GM12891 (cell line): Measurements from ENCODE around the gene STPG1.

Experiments
- DNase-seq: peaks from one replicate; pipeline ENCODE4 v3.0.0; 2011; ENCODE audit warnings: low spot score; ENCODE audit not compliant: insufficient read length
- FAIRE-seq: peaks from 2 replicates; lab custom pipeline; 2011; peaks lifted over from hg19 to GRCh38; lab: Jason Lieb, UNC
- PAX5 ChIP-seq: IDR thresholded peaks from 2 replicates; pipeline ENCODE4 v1.6.1; 2011; ENCODE audit warnings: low read length, moderate library complexity, mild to moderate bottlenecking; ENCODE audit not compliant: insufficient read depth, severe bottlenecking
- POLR2A ChIP-seq: IDR thresholded peaks from 2 replicates; pipeline ENCODE4 v1.6.1; 2011; ENCODE audit warnings: low read depth, low read length, control low read depth
- POLR2AphosphoS5 ChIP-seq: IDR thresholded peaks from 2 replicates; pipeline ENCODE4 v1.6.1; 2011; ENCODE audit warnings: low read depth, low read length, control low read depth
- POU2F2 ChIP-seq: IDR thresholded peaks from 2 replicates; pipeline ENCODE4 v1.6.1; 2011; ENCODE audit warnings: low read depth, mild to moderate bottlenecking, control low read depth, low read length, moderate library complexity
- SPI1 ChIP-seq: IDR thresholded peaks from 2 replicates; pipeline ENCODE4 v1.6.1; 2011; ENCODE audit warnings: low read depth, low read length, control low read depth
- TAF1 ChIP-seq: IDR thresholded peaks from 2 replicates; pipeline ENCODE4 v1.6.1; 2011; ENCODE audit warnings: low read depth, low read length, control low read depth

STPG1 gene

DNA sequence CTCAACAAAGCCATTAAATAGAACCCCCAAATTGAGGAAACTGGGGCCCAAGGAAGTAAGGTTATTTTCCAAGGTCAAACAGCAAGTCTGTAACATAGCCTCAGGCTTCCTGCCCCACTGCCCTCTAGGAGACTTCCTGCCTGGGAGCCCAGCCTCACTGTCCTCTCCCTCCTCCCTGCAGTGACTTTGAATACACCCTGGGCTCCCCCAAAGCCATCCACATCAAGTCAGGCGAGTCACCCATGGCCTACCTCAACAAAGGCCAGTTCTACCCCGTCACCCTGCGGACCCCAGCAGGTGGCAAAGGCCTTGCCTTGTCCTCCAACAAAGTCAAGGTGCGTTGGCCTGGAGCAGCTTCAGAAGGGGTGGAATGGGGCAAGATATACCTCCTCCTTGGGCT lies 76.1 kb downstream of the STPG1 start:
- TF ChIP-seq TAF1 (no peak), PAX5 (no peak), POU2F2 (no peak), POLR2AphosphoS5 (no peak), SPI1 (no peak)
- DNase-seq (no peak), FAIRE-seq (no peak)

DNA sequence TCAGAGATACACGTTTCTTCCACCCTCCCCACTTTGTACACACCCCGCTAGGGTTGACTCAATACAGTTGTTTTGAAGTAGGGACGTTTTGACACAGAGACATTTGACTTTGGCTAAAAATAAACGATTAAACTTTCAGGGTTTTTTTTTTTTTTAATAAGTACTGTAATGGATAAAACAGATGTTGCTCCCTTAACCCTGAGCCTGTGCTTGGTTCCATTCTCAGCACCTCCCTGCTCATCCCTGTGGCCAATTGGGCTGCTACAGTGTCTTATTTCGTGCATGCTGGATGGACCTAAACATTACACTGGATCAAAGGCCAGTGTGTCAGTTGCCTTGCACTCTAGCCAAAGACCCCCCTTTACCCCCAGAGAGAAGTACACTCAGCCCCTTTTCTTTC lies 77.5 kb downstream of the STPG1 start:
- DNase-seq (no peak), FAIRE-seq (no peak)
- no peak for TF ChIP-seq POLR2A
- no peak for TF ChIP-seq PAX5
- no peak for TF ChIP-seq POLR2AphosphoS5
- TF ChIP-seq POU2F2: no peak
- TF ChIP-seq SPI1: no peak
- TF ChIP-seq TAF1: no peak

DNA sequence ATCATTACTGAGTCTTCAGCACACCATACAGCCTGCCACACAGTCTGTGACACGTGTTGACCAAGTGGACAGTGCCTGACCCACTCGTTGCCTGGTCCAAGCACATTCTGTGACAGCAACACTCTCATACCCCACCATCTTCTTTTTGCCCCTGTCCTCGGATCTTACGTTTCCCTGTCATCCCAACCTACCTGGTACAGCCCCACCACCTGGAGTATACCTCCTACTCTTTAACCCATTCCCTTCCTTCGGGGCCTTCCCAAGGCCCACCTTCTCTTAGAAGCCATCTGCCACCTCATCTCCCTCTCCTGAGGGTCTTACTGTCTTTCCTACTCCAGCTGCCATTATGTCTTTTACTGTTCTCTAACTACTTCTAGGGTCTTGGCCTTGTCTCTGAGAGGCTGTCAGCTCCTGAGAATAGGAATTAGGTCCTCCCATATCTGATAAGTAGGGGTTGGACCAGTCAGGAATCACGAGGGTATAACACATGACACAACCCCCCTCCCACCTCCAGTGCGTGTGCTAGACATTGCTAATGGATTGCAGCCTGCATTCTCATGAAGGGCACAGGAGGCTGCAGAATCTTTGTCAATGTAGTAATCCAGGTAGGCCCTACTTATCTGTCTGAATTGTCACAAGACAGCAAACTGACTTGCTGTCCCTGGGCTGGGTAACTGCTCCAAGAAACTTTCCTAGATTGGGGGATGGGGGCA lies 81.5 kb downstream of the STPG1 start:
- no peak for FAIRE-seq
- DNase-seq: no peak
- TF ChIP-seq PAX5 (no peak), POU2F2 (no peak), POLR2AphosphoS5 (no peak), SPI1 (no peak), TAF1 (no peak), POLR2A (no peak)

DNA sequence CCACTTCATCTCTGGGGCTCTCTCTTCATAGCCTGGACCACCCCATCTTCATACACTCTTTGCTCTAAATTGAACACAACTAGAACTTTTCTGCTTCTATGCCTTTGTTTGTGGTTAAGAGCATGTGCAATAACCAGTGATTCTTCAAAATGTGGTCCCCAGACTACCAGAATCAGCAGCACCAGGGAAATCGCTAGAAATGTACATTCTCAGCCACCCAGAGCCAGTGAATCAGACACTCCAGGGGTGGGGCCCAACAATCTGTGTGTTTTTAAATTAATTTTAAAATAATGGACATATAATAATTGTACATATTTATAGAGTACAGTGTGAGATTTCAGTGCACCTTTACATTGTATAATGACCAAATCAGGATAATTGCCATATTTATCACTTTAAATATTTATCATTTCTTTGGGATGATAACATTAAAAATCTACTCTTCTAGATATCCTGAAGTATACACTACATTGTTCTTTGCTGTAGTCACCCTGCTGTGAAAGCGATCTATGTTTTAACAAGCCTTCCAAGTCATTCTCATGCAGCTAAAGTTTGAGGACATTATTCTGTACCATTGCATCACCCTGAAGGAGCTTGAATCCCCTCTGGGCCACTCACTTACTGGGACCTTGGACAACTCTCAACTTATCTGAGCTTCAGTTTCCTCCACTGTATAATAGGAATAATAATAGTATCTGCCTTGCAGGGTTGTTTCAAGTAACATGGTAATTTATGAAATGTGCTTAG lies 83.6 kb downstream of the STPG1 start:
- FAIRE-seq: no peak
- TF ChIP-seq SPI1 (no peak), TAF1 (no peak), POLR2AphosphoS5 (no peak), POU2F2 (no peak), POLR2A (no peak), PAX5 (no peak)
- no peak for DNase-seq

DNA sequence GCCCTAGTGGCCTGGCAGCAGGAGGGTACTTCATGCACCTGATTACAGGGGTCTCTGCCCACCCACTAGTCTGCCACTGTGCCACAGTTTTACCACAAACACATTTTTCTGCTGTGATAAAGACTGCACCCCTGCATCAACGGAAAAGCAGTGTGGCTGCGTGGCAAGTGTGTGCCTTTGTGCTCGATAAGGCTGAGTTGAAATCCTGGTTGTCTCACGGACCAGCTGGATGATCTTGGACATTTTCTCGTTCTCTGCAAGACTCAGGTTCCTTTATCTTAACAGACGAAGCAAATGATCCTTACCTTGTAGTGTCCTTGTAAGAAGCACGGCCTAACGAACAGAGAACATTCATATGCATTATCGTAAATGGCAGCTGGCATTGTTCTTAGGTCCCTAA lies 84.3 kb downstream of the STPG1 start:
- no peak for FAIRE-seq
- DNase-seq: no peak
- TF ChIP-seq POLR2AphosphoS5: no peak
- TF ChIP-seq PAX5: no peak
- no peak for TF ChIP-seq POLR2A
- TF ChIP-seq TAF1: no peak
- no peak for TF ChIP-seq POU2F2
- TF ChIP-seq SPI1: no peak

DNA sequence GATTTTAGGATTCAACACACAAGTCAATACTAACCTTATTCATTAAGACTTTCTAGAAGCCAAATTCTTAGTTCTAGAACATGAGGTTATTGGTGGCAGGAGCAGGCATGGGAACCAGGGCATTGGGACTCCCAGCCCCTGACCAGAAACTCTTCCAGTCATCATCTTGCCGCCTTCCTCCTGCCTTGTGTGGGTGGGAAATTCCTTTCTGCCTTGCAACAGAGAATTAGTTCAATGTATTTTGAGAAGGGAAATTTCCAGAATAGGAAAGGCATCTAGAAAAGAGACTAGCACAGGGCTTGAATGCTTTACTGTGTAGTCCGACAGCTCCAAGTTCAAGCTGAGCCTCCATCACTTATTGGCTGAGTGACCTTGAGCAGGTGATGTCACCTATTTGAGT lies 85.7 kb downstream of the STPG1 start:
- DNase-seq: no peak
- TF ChIP-seq POLR2A: no peak
- TF ChIP-seq PAX5: no peak
- no peak for TF ChIP-seq SPI1
- TF ChIP-seq POLR2AphosphoS5: no peak
- no peak for FAIRE-seq

DNA sequence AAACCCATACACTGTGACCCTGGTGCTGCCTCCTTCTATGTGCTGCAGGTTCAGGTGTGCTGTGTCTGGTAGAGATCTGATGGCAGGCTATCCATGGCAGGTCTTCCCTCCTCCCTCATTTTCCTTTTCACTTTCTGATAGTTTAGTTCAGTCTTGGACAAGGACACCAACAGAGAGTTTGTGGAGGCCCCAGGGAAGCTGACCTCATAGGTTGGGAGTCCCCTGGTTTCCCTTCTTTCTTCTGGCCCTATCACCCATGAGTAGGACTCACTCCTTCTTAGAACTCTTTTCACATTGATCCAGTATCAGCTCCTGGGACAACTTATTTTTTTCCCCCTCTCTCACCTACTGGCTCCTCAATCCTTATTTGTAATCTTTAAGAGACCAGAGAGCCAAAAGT lies 86.1 kb downstream of the STPG1 start:
- DNase-seq (no peak), FAIRE-seq (no peak)
- TF ChIP-seq TAF1 (no peak), POLR2A (no peak), POLR2AphosphoS5 (no peak), PAX5 (no peak), SPI1 (no peak), POU2F2 (no peak)

DNA sequence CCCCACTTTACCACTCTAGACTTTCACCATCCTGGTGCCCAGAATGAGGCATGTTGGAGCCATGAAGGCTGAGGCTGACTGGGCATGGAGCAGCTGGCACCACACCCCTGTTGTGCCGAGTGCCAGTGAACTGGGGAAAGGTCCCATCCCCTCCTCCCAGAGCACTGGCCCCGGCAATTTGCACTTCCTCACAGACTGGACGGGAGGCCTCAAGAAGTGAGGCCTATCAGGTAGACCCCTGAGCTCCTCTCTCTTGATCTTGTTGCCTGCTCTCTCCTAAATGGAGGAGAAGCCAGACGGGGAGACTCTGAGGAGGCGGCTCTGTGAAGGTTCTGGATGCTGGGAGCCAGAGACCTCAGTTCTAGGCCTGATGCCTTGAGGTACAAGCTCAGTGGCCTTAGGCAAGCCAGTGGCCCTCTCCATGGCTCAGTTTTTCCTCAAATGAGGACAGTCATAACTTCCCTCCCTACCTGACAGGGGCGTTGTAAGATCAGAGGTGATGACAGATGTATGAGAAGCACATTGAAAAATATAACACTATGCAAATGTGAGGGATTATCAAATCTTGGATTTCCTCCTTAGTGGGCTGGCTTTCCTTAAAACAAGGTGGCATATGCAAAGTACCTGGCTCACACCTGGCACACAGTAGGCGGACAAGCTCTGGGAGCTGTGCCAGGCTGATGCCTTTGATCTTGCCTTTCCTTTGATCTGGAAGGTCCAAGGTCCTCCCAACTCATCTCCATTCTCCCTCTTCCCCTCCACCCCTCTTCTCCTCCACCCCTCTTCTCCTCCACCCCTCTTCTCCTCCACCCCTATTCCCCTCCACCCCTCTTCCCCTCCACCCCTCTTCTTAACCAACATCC lies 87.8 kb downstream of the STPG1 start:
- FAIRE-seq (no peak), DNase-seq (no peak)
- TF ChIP-seq POU2F2 (no peak), PAX5 (no peak), POLR2AphosphoS5 (no peak), POLR2A (no peak), SPI1 (no peak), TAF1 (no peak)

DNA sequence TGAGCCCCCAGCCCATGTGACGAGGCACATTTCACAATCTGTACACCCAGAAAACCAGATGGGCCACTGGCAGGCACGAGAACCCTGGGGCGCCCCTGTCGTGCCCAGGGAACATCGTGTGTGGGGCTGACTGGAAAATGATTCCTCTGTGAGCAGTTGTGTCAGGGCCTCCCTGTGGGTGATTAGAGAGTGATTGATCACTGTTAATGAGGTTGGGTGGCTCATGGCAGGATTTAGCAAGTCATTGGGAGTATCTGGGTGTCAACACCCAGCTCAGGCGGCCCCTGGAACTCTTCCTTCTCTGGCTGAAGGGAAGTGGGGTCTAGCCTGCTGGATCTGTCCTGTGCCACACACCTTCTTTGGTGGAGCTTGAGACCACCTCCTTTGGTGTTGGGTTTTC lies 88.7 kb downstream of the STPG1 start:
- FAIRE-seq (no peak), DNase-seq (no peak)
- TF ChIP-seq POLR2A (no peak), SPI1 (no peak)

DNA sequence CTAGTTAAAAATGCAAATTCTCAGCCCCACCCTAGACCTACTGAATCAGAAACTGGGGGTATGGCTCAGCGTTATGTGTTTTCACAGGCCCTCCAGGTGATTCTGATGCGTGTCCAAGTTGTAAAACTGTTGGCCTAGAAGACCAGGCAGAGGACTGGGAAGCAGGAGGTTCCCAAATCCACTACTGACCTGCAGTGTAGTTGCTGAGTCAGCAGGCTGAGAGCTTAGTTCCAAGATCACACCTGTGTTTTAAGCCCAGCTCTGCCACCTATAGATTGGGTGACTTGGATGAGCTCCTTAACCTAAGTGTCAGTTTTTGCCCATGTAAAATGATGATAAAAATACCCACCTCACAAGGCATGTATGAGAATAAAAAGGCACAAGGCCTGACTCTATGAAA lies 90.3 kb downstream of the STPG1 start:
- TF ChIP-seq POLR2AphosphoS5 (no peak), POU2F2 (no peak)
- DNase-seq (no peak), FAIRE-seq (no peak)
